Measurements from ENCODE around the gene NUP160.
"Not testable (repeated sequence)": the region's sequence is repeated elsewhere in the genome, so short reads cannot be mapped to it uniquely, and the experiment has no call there.

NUP160 gene

GRCh38 chr11:47886096-47886495 is 37.9 kb upstream of the NUP160 start:
- no peak overlapping the region for H3K4me3 ChIP-seq (ENCODE audit: low read length)
- DNase-seq (ENCODE audit: low read depth), result peak; percentile 88
- TF ChIP-seq, protein P1, sequence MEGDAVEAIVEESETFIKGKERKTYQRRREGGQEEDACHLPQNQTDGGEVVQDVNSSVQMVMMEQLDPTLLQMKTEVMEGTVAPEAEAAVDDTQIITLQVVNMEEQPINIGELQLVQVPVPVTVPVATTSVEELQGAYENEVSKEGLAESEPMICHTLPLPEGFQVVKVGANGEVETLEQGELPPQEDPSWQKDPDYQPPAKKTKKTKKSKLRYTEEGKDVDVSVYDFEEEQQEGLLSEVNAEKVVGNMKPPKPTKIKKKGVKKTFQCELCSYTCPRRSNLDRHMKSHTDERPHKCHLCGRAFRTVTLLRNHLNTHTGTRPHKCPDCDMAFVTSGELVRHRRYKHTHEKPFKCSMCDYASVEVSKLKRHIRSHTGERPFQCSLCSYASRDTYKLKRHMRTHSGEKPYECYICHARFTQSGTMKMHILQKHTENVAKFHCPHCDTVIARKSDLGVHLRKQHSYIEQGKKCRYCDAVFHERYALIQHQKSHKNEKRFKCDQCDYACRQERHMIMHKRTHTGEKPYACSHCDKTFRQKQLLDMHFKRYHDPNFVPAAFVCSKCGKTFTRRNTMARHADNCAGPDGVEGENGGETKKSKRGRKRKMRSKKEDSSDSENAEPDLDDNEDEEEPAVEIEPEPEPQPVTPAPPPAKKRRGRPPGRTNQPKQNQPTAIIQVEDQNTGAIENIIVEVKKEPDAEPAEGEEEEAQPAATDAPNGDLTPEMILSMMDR (conservative IDR thresholded peaks at IDR 0.05; ENCODE audit: low read length), result no peak

- not testable (repeated sequence) for H3K4me3 ChIP-seq (ENCODE audit: low read length); DNase-seq (ENCODE audit: low read depth)
Observed at GRCh38 chr11:47882437-47882836, 34.3 kb upstream of the NUP160 start.

DNA sequence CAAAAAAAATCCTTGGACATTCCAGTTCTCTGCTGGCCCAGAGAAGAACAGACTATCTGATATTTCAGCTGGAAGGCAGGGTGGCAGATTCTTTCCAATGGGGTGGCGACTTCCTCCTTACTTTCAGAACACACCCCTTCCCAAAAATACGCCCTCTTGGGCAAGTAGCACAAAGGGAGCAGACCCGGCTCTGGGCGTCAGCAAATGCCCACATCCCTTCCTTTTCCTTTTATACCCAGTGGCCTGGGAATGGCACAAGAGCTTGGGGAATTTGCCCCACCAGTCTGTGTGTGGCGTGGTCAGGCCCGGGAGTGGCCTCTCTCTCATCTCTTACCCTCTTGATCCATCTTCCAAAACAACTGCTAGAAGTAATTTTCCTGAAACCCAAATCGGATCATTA is 33.0 kb upstream of the NUP160 start:
- no peak overlapping the region for H3K4me3 ChIP-seq (ENCODE audit: low read length)
- no peak for DNase-seq (ENCODE audit: low read depth)
- TF ChIP-seq, protein P1 (conservative IDR thresholded peaks at IDR 0.05; ENCODE audit: low read length), result no peak

- TF ChIP-seq, protein P1 (conservative IDR thresholded peaks at IDR 0.05; ENCODE audit: low read length), result no peak
- H3K4me3 ChIP-seq (ENCODE audit: low read length), result no peak overlapping the region
- DNase-seq (ENCODE audit: low read depth), result no peak
Observed at GRCh38 chr11:47879259-47880158, 31.4 kb upstream of the NUP160 start.

GRCh38 chr11:47875858-47876257 is 27.7 kb upstream of the NUP160 start:
- not testable (repeated sequence) for DNase-seq (ENCODE audit: low read depth); H3K4me3 ChIP-seq (ENCODE audit: low read length)

DNA sequence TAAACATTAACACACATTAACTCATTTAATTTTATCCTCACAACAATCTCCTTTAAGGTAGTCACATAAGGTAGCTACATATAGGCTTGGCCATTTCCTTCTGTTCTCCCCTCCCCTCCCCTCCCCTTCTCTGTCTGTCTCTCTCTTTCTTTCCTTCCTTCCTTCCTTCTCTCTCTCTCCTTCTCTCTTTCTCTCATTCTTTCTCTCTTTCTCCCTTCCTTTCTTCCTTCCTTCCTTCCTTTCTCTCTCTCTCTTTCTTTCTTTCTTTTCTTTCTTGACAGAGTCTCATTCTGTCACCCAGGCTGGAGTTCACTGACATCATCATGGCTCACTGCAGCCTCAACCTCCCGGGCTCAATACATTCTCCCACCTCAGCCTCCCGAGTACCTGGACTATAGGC is 22.3 kb upstream of the NUP160 start:
- TF ChIP-seq, protein P1 (conservative IDR thresholded peaks at IDR 0.05; ENCODE audit: low read length), result no peak
- H3K4me3 ChIP-seq (ENCODE audit: low read length), result no peak overlapping the region
- no peak for DNase-seq (ENCODE audit: low read depth)

GRCh38 chr11:47869544-47870393 is 21.6 kb upstream of the NUP160 start:
- H3K4me3 ChIP-seq (ENCODE audit: low read length), result no peak overlapping the region
- TF ChIP-seq, protein P1 (conservative IDR thresholded peaks at IDR 0.05; ENCODE audit: low read length), result no peak
- peak; percentile 30 for DNase-seq (ENCODE audit: low read depth)

DNA sequence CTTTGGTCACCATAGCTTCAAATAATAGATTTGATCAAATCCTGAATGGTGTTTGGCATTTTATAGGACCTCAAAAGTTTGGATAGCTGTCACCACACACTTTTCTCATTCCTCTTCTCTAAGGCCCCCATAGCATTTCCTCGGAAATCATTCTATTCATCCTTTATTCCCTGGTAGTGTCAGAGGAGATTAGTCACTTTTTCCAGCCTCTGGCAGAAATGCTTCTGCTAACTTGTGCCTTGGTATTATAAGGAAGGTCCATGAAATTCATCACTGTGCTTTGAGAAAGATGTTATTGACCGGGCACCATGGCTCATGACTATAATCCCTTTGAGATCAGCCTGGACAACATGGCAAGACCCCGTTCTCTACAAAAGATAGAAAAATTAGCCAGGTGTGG is 19.7 kb upstream of the NUP160 start:
- no peak overlapping the region for H3K4me3 ChIP-seq (ENCODE audit: low read length)
- TF ChIP-seq, protein P1 (conservative IDR thresholded peaks at IDR 0.05; ENCODE audit: low read length), result no peak
- peak; percentile 14 for DNase-seq (ENCODE audit: low read depth)

DNA sequence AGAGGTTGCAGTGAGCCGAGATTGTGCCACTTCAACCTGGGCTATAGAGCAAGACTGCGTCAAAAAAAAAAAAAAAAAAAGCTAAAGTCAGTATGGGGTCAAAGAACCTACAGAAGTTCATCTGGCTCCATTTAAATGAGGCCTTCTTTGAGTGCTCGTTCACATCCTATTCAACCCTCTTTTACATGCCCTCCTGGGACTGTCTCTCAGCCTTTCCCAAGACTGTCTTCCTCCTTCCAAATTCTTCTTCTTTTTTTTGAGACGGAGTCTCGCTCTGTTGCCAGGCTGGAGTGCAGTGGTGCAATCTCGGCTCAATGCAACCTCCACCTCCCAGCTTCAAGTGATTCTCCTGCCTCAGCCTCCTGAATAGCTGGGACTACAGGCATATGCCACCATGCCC is 18.7 kb upstream of the NUP160 start:
- DNase-seq (ENCODE audit: low read depth), result not testable (repeated sequence)

More for the DNA sequence above, 18.7 kb upstream of the NUP160 start:
- not testable (repeated sequence) for H3K4me3 ChIP-seq (ENCODE audit: low read length)
